ENCODE data around the gene NDUFAF8. TPM values are rescaled to one million over a fixed set of nuclear protein-coding genes. Genes with fewer than 3 reads are reported as not detected.

NDUFAF8 gene
- total RNA-seq, 4 donors from 2014 or later = 22.3 to 35.4 (median 29.9) TPM; not detected in 1

DNA sequence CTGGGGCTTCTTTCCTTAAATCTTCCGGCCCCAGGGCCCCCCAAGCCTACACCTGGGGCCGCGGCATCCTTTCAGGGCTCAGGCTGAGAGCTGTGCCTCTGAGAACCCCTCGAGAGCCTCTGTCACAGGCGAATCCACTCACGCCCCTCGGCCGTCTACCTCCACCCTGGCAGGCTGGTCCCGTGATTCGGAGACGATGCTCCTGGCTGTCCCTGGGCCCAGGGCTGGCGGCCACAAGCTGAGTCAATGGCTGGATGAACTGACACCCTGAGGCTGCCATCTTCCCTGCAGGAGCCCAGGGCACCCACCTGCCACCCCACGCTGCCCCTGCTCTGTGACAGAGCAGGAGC lies 4.6 kb upstream of the NDUFAF8 start:
- 93 to 100% methylated on average over 1 to 13 of the region's 13 CpGs for WGBS, 2 donors (ENCODE audit: low coverage in 1 of 2)
- Histone ChIP-seq H3K27ac (no peak overlapping the region), H3K36me3 (peaks cover 0 to 8% (median 0%) of the 10 kb centered on the region in 4 donors), H3K27me3 (no peaks in the 10 kb centered on the region), H3K9me3 (no peaks in the 10 kb centered on the region), H3K4me1 (peaks cover 8 to 17% (median 13%) of the 10 kb centered on the region in 4 donors), H3K4me3 (no peak overlapping the region)
- TF ChIP-seq POLR2A (IDR thresholded peaks at IDR 0.05) (no peak), EP300 (IDR thresholded peaks at IDR 0.05; ENCODE audit: low read depth) (no peak), POLR2AphosphoS5 (IDR thresholded peaks at IDR 0.05) (no peak), CTCF (IDR thresholded peaks at IDR 0.05) (no peak)
- intact Hi-C loops (cut with DNase I; ENCODE audit: low total_unique reads) = loop anchor here (10.0 kb wide), 1 partner anchor 60 kb away; the partner anchor contains the start of gene SLC38A10
- no peak for DNase-seq
- in situ Hi-C loops (cut with MboI; ENCODE audit: low pct_ligation_motif_present in 1 of 4, low pct_unique_long_range_greater_than_20kb in 1 of 4, low sequenced_read_pairs in 3 of 4) = no loop called here

DNA sequence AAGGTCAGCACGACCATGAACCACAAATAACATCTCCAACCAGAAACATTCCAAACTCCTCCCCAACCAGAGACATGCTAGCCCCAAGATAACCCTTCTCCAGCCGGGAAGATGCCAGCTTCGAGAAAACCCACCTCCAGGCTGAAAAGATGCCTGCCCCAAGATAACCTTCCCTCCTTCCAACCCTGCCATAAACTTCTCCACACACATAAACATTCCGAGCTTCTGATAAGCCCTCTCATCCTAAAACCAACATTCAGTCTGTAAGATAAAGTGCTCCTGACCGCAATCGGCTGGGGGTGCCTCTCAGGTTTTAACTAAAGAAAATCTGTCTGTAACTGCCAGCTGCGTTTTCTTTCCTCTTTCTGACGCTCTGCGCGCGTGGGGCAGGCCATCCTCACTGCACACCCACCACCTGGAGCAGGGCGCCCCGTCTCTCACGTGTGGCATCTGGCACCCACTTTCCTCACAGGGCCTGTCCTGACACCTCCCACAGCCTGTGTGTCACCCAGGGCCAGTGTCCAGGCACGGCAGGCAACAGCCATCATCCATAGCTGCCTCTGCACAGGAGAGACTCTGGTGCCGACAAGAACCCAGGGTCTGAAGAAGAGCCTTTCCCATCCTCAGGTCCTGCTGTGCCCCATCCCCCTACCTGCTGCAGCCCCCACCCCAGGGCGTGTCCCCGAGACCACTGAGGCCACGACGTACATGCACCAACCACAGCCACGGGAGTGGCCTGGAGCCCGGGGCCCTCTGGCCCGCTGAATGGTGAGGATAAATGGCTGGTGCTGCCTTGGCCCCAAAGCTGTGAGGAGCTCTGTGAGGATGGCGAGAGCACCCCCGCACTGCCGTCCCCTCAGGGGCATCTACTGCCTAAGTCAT lies 3.9 kb upstream of the NDUFAF8 start:
- intact Hi-C loops (cut with DNase I; ENCODE audit: low total_unique reads) (loop anchor here (10.0 kb wide), 1 partner anchor 60 kb away; the partner anchor contains the start of gene SLC38A10), in situ Hi-C loops (cut with MboI; ENCODE audit: low pct_ligation_motif_present in 1 of 4, low pct_unique_long_range_greater_than_20kb in 1 of 4, low sequenced_read_pairs in 3 of 4) (no loop called here)
- DNase-seq = no peak
- TF ChIP-seq POLR2AphosphoS5 (IDR thresholded peaks at IDR 0.05) = no peak
- no peak for TF ChIP-seq POLR2A (IDR thresholded peaks at IDR 0.05)
- no peak for TF ChIP-seq EP300 (IDR thresholded peaks at IDR 0.05; ENCODE audit: low read depth)
- TF ChIP-seq CTCF (IDR thresholded peaks at IDR 0.05) = no peak
- WGBS, 2 donors (ENCODE audit: low coverage in 1 of 2) = 88% methylated on average over 26 of the region's 26 CpGs; no CpG with 5 or more reads in 1 of the 2 donors
- H3K4me3 ChIP-seq = no peak overlapping the region
- peaks cover 0 to 8% (median 0%) of the 10 kb centered on the region in 4 donors for H3K36me3 ChIP-seq
- no peak overlapping the region for H3K27ac ChIP-seq
- no peaks in the 10 kb centered on the region for H3K27me3 ChIP-seq
- H3K4me1 ChIP-seq = peaks cover 12 to 24% (median 18%) of the 10 kb centered on the region in 4 donors
- H3K9me3 ChIP-seq = no peaks in the 10 kb centered on the region

GRCh38 chr17:81235822-81236740 lies 3.0 kb upstream of the NDUFAF8 start:
- peaks cover 15 to 30% (median 25%) of the 10 kb centered on the region in 4 donors for H3K4me1 ChIP-seq
- in situ Hi-C loops (cut with MboI; ENCODE audit: low pct_ligation_motif_present in 1 of 4, low pct_unique_long_range_greater_than_20kb in 1 of 4, low sequenced_read_pairs in 3 of 4) (no loop called here), intact Hi-C loops (cut with DNase I; ENCODE audit: low total_unique reads) (loop anchor here (10.0 kb wide), 1 partner anchor 59 kb away; the partner anchor contains the start of gene SLC38A10)
- no peak overlapping the region for H3K4me3 ChIP-seq
- DNase-seq = no peak
- 80 to 92% methylated on average over 5 to 31 of the region's 32 CpGs for WGBS, 2 donors (ENCODE audit: low coverage in 1 of 2)
- peaks cover 0 to 8% (median 0%) of the 10 kb centered on the region in 4 donors for H3K36me3 ChIP-seq
- TF ChIP-seq EP300 (IDR thresholded peaks at IDR 0.05; ENCODE audit: low read depth) (no peak), CTCF (IDR thresholded peaks at IDR 0.05) (no peak), POLR2AphosphoS5 (IDR thresholded peaks at IDR 0.05) (no peak), POLR2A (IDR thresholded peaks at IDR 0.05) (no peak)
- no peaks in the 10 kb centered on the region for H3K9me3 ChIP-seq
- no peaks in the 10 kb centered on the region for H3K27me3 ChIP-seq
- H3K27ac ChIP-seq = no peak overlapping the region

Data from transverse colon (tissue), 4 donors.